Spleen (tissue), 7 donors: ENCODE data around the gene DAZAP1.

Experiments used
- POLR2A ChIP-seq, 3 donors: fragments of 450-650 bp; IDR thresholded peaks; one replicate each; pipeline ENCODE4 v1.5.1; 2017; ENCODE audit warnings: antibody characterized with exemption in 3 of 3, mild to moderate bottlenecking in 1 of 3
- POLR2AphosphoS5 ChIP-seq, 3 donors: sonication (generic); formaldehyde crosslinking; IDR thresholded peaks; one replicate each; pipeline ENCODE4 v1.5.1; 2017; ENCODE audit warnings: antibody characterized with exemption in 3 of 3
- TF ChIP-seq, protein P1 (sequence below), 11 experiments: fragments of 200-600 bp in 7 of 11; fragments of 450-650 bp in 4 of 11; sonication (generic) in 4 of 11; IDR thresholded peaks in 8 of 11; conservative IDR thresholded peaks in 3 of 11; 1 replicate in 7 of 11; 2 replicates in 4 of 11; pipeline versions ENCODE4 v1.4.0 to v1.8.0; 2016 to 2021; ENCODE audit warnings: antibody characterized with exemption in 11 of 11, inconsistent platforms in 4 of 11, mild to moderate bottlenecking in 1 of 11
- donor health status: DM: no; HTN: no; CAD: no; lungs with moderate emphysema.
- donor health status: DM: no; HTN: no; CAD: no.
- donor health status: DM: no; HTN: no; CAD: no.

DNA sequence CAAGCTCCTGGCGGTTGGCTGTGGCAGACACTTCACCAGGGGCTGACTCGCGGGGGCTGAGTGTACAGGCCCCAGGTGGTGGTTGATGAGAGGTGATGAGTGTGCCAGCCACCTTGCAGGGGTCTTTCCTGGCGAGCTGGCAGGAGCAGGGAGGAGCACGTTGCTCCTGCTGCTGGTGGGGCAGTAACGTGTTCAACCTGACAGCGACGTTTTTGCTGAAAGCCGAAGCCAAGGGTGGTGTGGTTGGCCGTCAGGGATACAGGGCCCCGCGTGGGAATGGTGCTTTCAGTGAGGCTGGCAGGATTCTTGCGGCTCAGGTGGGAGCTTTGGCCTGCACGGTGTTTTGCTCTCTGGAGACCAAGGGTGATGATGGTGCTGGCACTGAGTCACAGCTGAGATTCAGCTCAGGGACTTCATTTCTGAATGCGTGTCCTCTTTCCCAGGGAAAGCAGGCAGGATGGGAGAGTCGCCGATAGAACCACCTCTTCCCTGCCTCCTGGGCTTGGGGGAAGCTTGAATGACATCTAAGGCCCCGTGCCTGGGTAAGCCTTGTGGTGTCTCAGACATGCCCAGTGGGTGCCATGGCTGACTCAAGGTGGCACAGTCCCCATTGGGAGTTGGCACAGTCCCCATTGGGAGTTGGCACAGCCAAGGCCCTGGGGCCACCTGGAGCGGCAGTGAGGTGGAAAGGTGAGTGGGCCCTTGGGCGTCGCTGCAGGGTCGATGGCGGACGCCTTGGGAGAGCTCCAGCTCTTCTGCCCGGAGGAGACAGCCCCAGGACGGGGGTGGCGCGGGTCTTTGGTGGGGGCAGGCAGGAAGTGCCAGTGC is 8.8 kb downstream of the DAZAP1 start:
- TF ChIP-seq POLR2AphosphoS5 (IDR thresholded peaks at IDR 0.05) (no peak), POLR2A (IDR thresholded peaks at IDR 0.05) (no peak)
- TF ChIP-seq, protein P1, sequence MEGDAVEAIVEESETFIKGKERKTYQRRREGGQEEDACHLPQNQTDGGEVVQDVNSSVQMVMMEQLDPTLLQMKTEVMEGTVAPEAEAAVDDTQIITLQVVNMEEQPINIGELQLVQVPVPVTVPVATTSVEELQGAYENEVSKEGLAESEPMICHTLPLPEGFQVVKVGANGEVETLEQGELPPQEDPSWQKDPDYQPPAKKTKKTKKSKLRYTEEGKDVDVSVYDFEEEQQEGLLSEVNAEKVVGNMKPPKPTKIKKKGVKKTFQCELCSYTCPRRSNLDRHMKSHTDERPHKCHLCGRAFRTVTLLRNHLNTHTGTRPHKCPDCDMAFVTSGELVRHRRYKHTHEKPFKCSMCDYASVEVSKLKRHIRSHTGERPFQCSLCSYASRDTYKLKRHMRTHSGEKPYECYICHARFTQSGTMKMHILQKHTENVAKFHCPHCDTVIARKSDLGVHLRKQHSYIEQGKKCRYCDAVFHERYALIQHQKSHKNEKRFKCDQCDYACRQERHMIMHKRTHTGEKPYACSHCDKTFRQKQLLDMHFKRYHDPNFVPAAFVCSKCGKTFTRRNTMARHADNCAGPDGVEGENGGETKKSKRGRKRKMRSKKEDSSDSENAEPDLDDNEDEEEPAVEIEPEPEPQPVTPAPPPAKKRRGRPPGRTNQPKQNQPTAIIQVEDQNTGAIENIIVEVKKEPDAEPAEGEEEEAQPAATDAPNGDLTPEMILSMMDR (IDR thresholded peaks at IDR 0.05 in 8 of 11, conservative IDR thresholded peaks at IDR 0.05 in 3 of 11), result no peak
